NCI-H1417 treated with DMSO at 0.1 percent for 48 hours (cell line): ENCODE measurements around the gene LRRC75B.
"Not testable (repeated sequence)": the region's sequence is repeated elsewhere in the genome, so short reads cannot be mapped to it uniquely, and the experiment has no call there.

Source experiments
- DNase-seq: peaks from one replicate; lab custom pipeline; 2025; lab: John Stamatoyannopoulos, UW

The LRRC75B gene

GRCh38 chr22:24592851-24593558 is at the start of gene LRRC75B:
Gene LRRC75B, minus strand, starts transcription at chr22:24593073. Its CDS starts 34 bp downstream, at chr22:24593039.
- no peak for DNase-seq

GRCh38 chr22:24642307-24642706 is 49.4 kb upstream of the LRRC75B start:
- DNase-seq: not testable (repeated sequence)

GRCh38 chr22:24636513-24636912 is 43.6 kb upstream of the LRRC75B start:
- not testable (repeated sequence) for DNase-seq

- not testable (repeated sequence) for DNase-seq
Observed at GRCh38 chr22:24634776-24635389, 42.0 kb upstream of the LRRC75B start.

GRCh38 chr22:24633231-24634023 is 40.6 kb upstream of the LRRC75B start:
- DNase-seq: not testable (repeated sequence)

- not testable (repeated sequence) for DNase-seq
Observed at GRCh38 chr22:24632642-24633041, 39.8 kb upstream of the LRRC75B start.

- DNase-seq: not testable (repeated sequence)
Observed at GRCh38 chr22:24631430-24632122, 38.7 kb upstream of the LRRC75B start.

- not testable (repeated sequence) for DNase-seq
Observed at GRCh38 chr22:24630812-24631427, 38.0 kb upstream of the LRRC75B start.

GRCh38 chr22:24629069-24629468 is 36.2 kb upstream of the LRRC75B start:
- not testable (repeated sequence) for DNase-seq

- not testable (repeated sequence) for DNase-seq
Observed at GRCh38 chr22:24627911-24628310, 35.0 kb upstream of the LRRC75B start.

GRCh38 chr22:24622596-24622995 is 29.7 kb upstream of the LRRC75B start:
- DNase-seq: not testable (repeated sequence)

- DNase-seq: not testable (repeated sequence)
Observed at GRCh38 chr22:24621244-24621643, 28.4 kb upstream of the LRRC75B start.

GRCh38 chr22:24614794-24615193 is 21.9 kb upstream of the LRRC75B start:
- DNase-seq: not testable (repeated sequence)

- not testable (repeated sequence) for DNase-seq
Observed at GRCh38 chr22:24609888-24610287, 17.0 kb upstream of the LRRC75B start.

- DNase-seq: not testable (repeated sequence)
Observed at GRCh38 chr22:24608327-24608726, 15.5 kb upstream of the LRRC75B start.

GRCh38 chr22:24607429-24607983 is 14.6 kb upstream of the LRRC75B start:
- DNase-seq: not testable (repeated sequence)

GRCh38 chr22:24606340-24606739 is 13.5 kb upstream of the LRRC75B start:
- DNase-seq: not testable (repeated sequence)

GRCh38 chr22:24603770-24604629 is 11.1 kb upstream of the LRRC75B start:
- DNase-seq: not testable (repeated sequence)

- DNase-seq: not testable (repeated sequence)
Observed at GRCh38 chr22:24602847-24603769, 10.2 kb upstream of the LRRC75B start, which contains the start of gene GGT1. Gene GGT1, plus strand, starts transcription at chr22:24603193. Its CDS starts 7,889 bp downstream, at chr22:24611082.
